CD4-positive, alpha-beta memory T cell (primary cell): Measurements from ENCODE around the gene LIN7A. TPM values are rescaled to one million over a fixed set of nuclear protein-coding genes. Genes with fewer than 3 reads are reported as not detected.

ENCODE experiments used
- CTCF ChIA-PET: fragments of 350-600 bp; sonication (Branson Sonifier 250); formaldehyde crosslinking; loops from one replicate; lab custom pipeline; 2021; ENCODE audit warnings: inconsistent platforms; ENCODE audit not compliant: partially characterized antibody; lab: Charles Lee
- POLR2A ChIA-PET: fragments of 350-600 bp; sonication (Branson Sonifier 250); formaldehyde crosslinking; loops from one replicate; lab custom pipeline; 2021; ENCODE audit not compliant: partially characterized antibody; lab: Charles Lee
- DNase-seq, 5 donors: peaks; one replicate each; pipeline versions ENCODE4 v3.0.0 to v3.0.0-alpha.2; 2020 to 2022; ENCODE audit warnings: mixed read lengths in 1 of 5
- H3K27ac ChIP-seq: one replicate; pipeline ENCODE4 v1.7.0; 2013; ENCODE audit warnings: low read depth, low read length
- H3K27me3 ChIP-seq: 2 replicates; pipeline ENCODE4 v1.7.0; 2013; ENCODE audit warnings: mild to moderate bottlenecking, low read length, moderate library complexity; ENCODE audit not compliant: insufficient read depth
- H3K36me3 ChIP-seq: 2 replicates; pipeline ENCODE4 v1.7.0; 2013; ENCODE audit warnings: mild to moderate bottlenecking, low read length, moderate library complexity; ENCODE audit not compliant: insufficient read depth
- H3K4me1 ChIP-seq: 2 replicates; pipeline ENCODE4 v1.7.0; 2013; ENCODE audit warnings: mild to moderate bottlenecking, low read length, moderate library complexity; ENCODE audit not compliant: insufficient read depth
- H3K4me3 ChIP-seq, 2 donors: one replicate each; pipeline ENCODE4 v1.7.0; 2013; ENCODE audit warnings: low read length in 2 of 2, mild to moderate bottlenecking in 1 of 2
- H3K9me3 ChIP-seq, 2 donors: one replicate each; pipeline ENCODE4 v1.7.0; 2013; ENCODE audit warnings: low read length in 2 of 2, control low read depth in 1 of 2; ENCODE audit not compliant: control insufficient read depth in 1 of 2
- H3K27ac Mint-ChIP-seq, 7 donors: one replicate each; pipeline ENCODE4 v1.8.0; 2020 to 2021; ENCODE audit warnings: mixed read lengths in 7 of 7, mild to moderate bottlenecking in 6 of 7, inconsistent platforms in 3 of 7, moderate library complexity in 3 of 7
- H3K27me3 Mint-ChIP-seq, 2 donors: one replicate each; pipeline ENCODE4 v1.8.0; 2020 to 2021; ENCODE audit warnings: mixed read lengths in 2 of 2
- H3K36me3 Mint-ChIP-seq, 2 donors: one replicate each; pipeline ENCODE4 v1.8.0; 2020 to 2021; ENCODE audit warnings: mixed read lengths in 2 of 2, inconsistent platforms in 1 of 2, mild to moderate bottlenecking in 1 of 2
- H3K4me1 Mint-ChIP-seq, 4 donors: one replicate each; pipeline ENCODE4 v1.8.0; 2020 to 2021; ENCODE audit warnings: mixed read lengths in 4 of 4, mild to moderate bottlenecking in 1 of 4
- H3K4me3 Mint-ChIP-seq, 8 donors: one replicate each; pipeline ENCODE4 v1.8.0; 2020 to 2021; ENCODE audit warnings: mixed read lengths in 8 of 8, mild to moderate bottlenecking in 7 of 8, moderate library complexity in 6 of 8, inconsistent platforms in 3 of 8
- H3K9me3 Mint-ChIP-seq, 8 donors: one replicate each; pipeline ENCODE4 v1.8.0; 2020 to 2021; ENCODE audit warnings: mixed read lengths in 8 of 8, mild to moderate bottlenecking in 5 of 8, inconsistent platforms in 3 of 8, moderate library complexity in 1 of 8
- intact Hi-C: fragments of 100-400 bp; cut with micrococcal nuclease; formaldehyde crosslinking; loops from one replicate; pipeline ENCODE4 v1.15.1; 2023
- polyA plus RNA-seq, 2 donors: library from polyadenylated mRNA; unstranded; fragments of 300-500 nt; fragmentation: Illumina TruSeq; gene quantifications; one replicate each; pipeline ENCODE4 v1.2.3, GENCODE V29; 2021
- total RNA-seq, 2 experiments: library from RNA; stranded (reverse); gene quantifications; one replicate each; pipeline ENCODE4 v1.2.3, GENCODE V29; 2021

Gene LIN7A
- total and polyA plus RNA-seq, 4 experiments from 2014 or later, result not detected

DNA sequence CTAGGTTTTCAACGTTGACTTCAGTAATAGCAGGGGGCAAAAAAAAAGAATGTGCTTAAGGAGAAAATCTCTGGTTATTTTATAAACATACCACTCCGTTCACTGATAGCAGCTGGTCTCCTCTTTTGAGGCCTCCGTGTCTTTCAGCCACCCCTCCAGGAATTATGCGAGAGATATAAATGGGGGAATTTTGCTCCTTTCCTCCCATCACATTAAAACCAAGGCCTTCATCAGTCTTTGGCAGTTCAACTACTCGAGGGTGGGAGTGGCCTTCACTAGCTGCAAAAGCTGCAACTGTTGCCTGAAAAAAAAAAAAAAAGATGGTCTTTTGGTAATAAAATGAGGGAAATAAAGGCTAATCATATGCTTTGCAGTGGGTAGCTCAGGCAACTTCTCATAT lies 92.1 kb downstream of the LIN7A start:
- H3K27me3 ChIP-seq, result no peaks in the 10 kb centered on the region
- H3K27me3 Mint-ChIP-seq, result no peaks in the 10 kb centered on the region
- H3K4me3 Mint-ChIP-seq, result no peak overlapping the region
- H3K4me1 Mint-ChIP-seq, result no peaks in the 10 kb centered on the region
- no peaks in the 10 kb centered on the region for H3K36me3 ChIP-seq
- no peaks in the 10 kb centered on the region for H3K4me1 ChIP-seq
- H3K36me3 Mint-ChIP-seq, result no peaks in the 10 kb centered on the region
- POLR2A ChIA-PET, result no interaction called here
- intact Hi-C loops, result no loop called here
- H3K9me3 ChIP-seq, result no peaks in the 10 kb centered on the region
- peaks cover 0 to 3% (median 0%) of the 10 kb centered on the region in 8 donors for H3K9me3 Mint-ChIP-seq
- H3K27ac ChIP-seq, result no peak overlapping the region
- H3K4me3 ChIP-seq, result no peak overlapping the region
- DNase-seq, result no peak
- no peak overlapping the region for H3K27ac Mint-ChIP-seq
- CTCF ChIA-PET, result no interaction called here

DNA sequence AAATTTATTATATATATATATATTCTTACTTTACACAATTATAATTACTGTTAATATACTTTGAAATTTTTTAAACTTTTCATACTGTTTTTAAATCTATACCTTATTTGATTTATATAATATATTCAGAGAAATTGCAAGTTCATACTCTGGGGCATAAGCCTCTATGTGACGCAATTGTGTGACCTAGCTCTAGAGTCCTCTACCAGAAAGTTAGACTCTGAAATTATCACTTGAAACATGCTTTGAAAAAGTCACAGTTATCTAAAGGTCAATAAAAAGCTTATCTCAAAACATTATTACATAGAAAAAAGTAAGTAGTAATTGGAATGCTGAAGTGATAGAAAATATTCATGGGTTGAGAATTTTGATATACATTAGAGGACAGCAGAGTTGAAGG lies 93.8 kb downstream of the LIN7A start:
- H3K9me3 ChIP-seq, result no peaks in the 10 kb centered on the region
- no peak overlapping the region for H3K27ac ChIP-seq
- H3K36me3 ChIP-seq, result no peaks in the 10 kb centered on the region
- no peaks in the 10 kb centered on the region for H3K27me3 ChIP-seq
- CTCF ChIA-PET, result no interaction called here
- no peak for DNase-seq
- Mint-ChIP-seq H3K4me1 (no peaks in the 10 kb centered on the region), H3K27me3 (no peaks in the 10 kb centered on the region), H3K36me3 (no peaks in the 10 kb centered on the region), H3K27ac (no peak overlapping the region), H3K9me3 (peaks cover 0 to 3% (median 0%) of the 10 kb centered on the region in 8 donors), H3K4me3 (no peak overlapping the region)
- intact Hi-C loops, result no loop called here
- POLR2A ChIA-PET, result no interaction called here
- no peak overlapping the region for H3K4me3 ChIP-seq
- no peaks in the 10 kb centered on the region for H3K4me1 ChIP-seq

DNA sequence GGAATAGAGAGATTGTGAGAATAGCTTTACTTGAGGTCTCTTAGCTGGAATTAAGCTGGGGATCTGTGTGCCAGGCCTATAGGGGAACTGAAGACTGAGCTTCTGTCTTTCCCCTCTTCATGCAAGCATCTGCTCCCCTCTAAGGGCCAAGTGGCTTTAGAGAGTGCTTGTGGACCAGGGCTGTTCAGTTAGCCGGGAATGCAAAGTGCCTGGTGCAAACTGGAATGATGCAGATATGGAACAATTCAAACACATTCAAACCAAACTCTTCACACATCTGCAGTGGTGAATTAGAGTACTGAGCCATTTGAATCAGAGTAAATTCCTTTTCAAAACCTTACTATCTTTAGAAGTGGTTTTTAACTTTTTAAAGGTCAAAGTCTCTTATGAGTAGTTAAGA lies 99.0 kb downstream of the LIN7A start:
- CTCF ChIA-PET, result no interaction called here
- POLR2A ChIA-PET, result no interaction called here
- H3K36me3 ChIP-seq, result no peaks in the 10 kb centered on the region
- intact Hi-C loops, result no loop called here
- no peaks in the 10 kb centered on the region for H3K36me3 Mint-ChIP-seq
- no peaks in the 10 kb centered on the region for H3K4me1 ChIP-seq
- no peaks in the 10 kb centered on the region for H3K9me3 ChIP-seq
- DNase-seq, result no peak
- peaks cover 0 to 5% (median under 1%) of the 10 kb centered on the region in 8 donors for H3K9me3 Mint-ChIP-seq
- H3K27ac Mint-ChIP-seq, result no peak overlapping the region
- H3K4me3 ChIP-seq, result no peak overlapping the region
- no peaks in the 10 kb centered on the region for H3K27me3 Mint-ChIP-seq
- H3K27me3 ChIP-seq, result no peaks in the 10 kb centered on the region
- no peak overlapping the region for H3K4me3 Mint-ChIP-seq
- no peak overlapping the region for H3K27ac ChIP-seq
- no peaks in the 10 kb centered on the region for H3K4me1 Mint-ChIP-seq

DNA sequence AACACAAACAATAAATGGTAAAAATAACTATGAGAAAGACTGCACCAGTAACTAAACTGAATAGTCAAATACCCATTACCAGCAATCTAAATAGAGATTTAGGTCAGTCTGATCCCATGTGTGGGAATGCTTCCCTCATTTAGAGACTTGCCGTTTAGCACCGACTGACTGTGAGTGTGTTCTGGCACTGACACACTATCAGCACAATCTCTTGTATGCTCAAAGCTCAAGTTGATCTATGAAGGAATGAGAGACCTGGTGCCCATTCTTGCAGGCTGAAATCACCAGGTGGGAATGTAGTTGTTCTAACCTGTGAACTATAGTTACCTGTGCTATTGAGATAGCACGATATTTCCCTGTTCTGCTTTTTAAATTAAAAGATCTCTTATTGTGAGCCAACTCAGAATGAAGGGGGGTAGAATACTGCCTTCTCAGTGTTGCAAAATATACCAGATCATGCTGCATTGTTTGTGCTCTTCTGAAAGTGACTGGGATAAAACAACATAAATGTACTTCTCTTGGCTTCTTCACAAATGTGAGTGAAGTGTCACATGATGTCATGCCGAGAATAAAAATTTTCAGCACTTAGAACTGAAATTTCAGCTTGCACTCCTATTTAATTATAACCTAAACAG lies 99.6 kb downstream of the LIN7A start:
- Histone ChIP-seq H3K27me3 (no peaks in the 10 kb centered on the region), H3K4me3 (no peak overlapping the region), H3K9me3 (no peaks in the 10 kb centered on the region), H3K4me1 (no peaks in the 10 kb centered on the region), H3K27ac (no peak overlapping the region), H3K36me3 (no peaks in the 10 kb centered on the region)
- Mint-ChIP-seq H3K4me3 (no peak overlapping the region), H3K27ac (no peak overlapping the region), H3K9me3 (peaks cover 0 to 6% (median 3%) of the 10 kb centered on the region in 8 donors), H3K36me3 (no peaks in the 10 kb centered on the region), H3K4me1 (no peaks in the 10 kb centered on the region), H3K27me3 (no peaks in the 10 kb centered on the region)
- POLR2A ChIA-PET, result no interaction called here
- DNase-seq, result no peak
- intact Hi-C loops, result no loop called here
- CTCF ChIA-PET, result no interaction called here

DNA sequence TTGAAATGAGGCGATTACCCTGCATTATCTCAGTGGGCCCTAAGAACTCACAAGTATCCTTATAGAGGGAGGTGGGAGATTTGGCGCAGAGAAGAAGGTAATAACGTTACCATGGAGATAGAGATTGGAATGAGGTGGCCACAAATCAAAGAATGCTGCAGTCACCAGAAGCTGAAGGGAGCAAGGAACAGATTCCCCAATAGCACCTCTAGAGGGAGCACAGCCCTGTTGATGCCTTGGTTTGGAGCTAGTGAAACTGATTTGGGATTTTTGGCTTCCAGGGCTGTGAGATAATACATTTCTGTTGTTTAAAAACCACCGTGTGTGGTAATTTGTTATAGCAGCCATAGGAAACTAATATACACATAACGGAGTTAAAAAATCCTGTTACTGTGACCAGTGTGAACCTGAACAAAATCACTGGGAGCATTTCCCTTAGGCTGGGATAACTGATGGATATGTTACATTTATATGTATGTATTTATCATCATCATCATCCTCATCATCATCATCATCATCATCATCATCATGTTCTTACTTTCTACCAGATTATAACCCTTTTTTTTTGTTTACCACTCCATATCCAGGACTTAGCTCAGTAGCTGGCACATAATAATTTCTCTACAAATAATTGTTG lies 100.3 kb downstream of the LIN7A start:
- no peaks in the 10 kb centered on the region for H3K27me3 Mint-ChIP-seq
- H3K36me3 Mint-ChIP-seq, result no peaks in the 10 kb centered on the region
- Histone ChIP-seq H3K4me1 (no peaks in the 10 kb centered on the region), H3K36me3 (no peaks in the 10 kb centered on the region), H3K9me3 (no peaks in the 10 kb centered on the region), H3K4me3 (no peak overlapping the region), H3K27ac (no peak overlapping the region), H3K27me3 (no peaks in the 10 kb centered on the region)
- H3K4me1 Mint-ChIP-seq, result no peaks in the 10 kb centered on the region
- ChIA-PET POLR2A (no interaction called here), CTCF (no interaction called here)
- intact Hi-C loops, result no loop called here
- H3K4me3 Mint-ChIP-seq, result no peak overlapping the region
- H3K27ac Mint-ChIP-seq, result no peak overlapping the region
- no peak for DNase-seq
- H3K9me3 Mint-ChIP-seq, result peaks cover 0 to 7% (median 3%) of the 10 kb centered on the region in 8 donors

DNA sequence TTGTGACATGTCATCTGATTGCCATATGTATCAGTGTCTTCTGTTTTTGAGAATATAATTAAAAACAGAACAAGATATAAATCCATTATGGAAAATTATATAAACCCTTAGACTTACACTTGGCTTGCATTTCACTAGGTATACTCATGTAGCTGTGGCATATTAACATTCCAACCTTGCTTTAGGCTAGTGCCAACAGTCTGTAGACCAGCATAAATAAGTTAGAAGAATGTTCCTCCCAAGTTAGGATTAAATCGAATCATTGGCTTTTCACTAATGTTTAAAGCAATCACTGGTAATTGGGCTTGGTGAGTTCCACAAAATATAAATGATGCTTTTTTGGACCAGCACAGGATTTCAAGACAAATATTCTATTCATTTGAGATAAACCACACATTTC lies 103.0 kb downstream of the LIN7A start:
- no peak overlapping the region for H3K27ac ChIP-seq
- H3K27me3 Mint-ChIP-seq, result no peaks in the 10 kb centered on the region
- intact Hi-C loops, result no loop called here
- H3K27ac Mint-ChIP-seq, result no peak overlapping the region
- ChIA-PET CTCF (no interaction called here), POLR2A (no interaction called here)
- H3K36me3 Mint-ChIP-seq, result no peaks in the 10 kb centered on the region
- no peaks in the 10 kb centered on the region for H3K4me1 ChIP-seq
- H3K27me3 ChIP-seq, result no peaks in the 10 kb centered on the region
- DNase-seq, result no peak
- no peak overlapping the region for H3K4me3 Mint-ChIP-seq
- peaks cover 0 to 11% (median 4%) of the 10 kb centered on the region in 8 donors for H3K9me3 Mint-ChIP-seq
- H3K36me3 ChIP-seq, result no peaks in the 10 kb centered on the region
- H3K4me1 Mint-ChIP-seq, result peaks cover 0 to 2% (median 0%) of the 10 kb centered on the region in 4 donors
- no peaks in the 10 kb centered on the region for H3K9me3 ChIP-seq
- no peak overlapping the region for H3K4me3 ChIP-seq

DNA sequence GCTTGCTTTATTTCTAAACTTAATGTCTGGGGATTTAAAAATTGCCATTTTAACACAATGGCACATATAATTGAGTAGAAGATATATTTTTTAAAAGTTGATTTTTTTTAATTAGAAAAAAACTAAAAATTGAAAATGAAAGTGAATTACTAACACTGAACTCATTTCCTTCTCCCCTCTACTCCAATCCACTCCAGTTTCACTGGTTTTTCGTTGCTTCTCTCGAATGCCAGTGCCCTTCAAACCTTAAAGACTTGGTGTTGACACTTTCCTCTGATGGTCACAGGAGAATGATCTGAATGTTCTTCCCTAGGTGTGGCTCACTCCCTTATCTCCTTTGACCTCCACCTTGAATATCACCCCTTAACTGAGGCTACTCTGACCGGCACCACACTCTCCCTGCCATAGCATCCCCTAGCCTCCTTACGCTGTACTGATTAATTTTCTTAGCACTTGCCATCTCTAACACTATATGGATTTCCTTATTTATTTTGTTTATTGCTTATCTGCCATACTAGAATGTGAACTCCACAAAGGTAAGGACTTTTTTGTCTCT lies 107.1 kb downstream of the LIN7A start:
- POLR2A ChIA-PET, result no interaction called here
- no peaks in the 10 kb centered on the region for H3K27me3 Mint-ChIP-seq
- peaks cover 0 to 2% (median 0%) of the 10 kb centered on the region in 4 donors for H3K4me1 Mint-ChIP-seq

More for the DNA sequence above, 107.1 kb downstream of the LIN7A start:
- Histone ChIP-seq H3K9me3 (no peaks in the 10 kb centered on the region), H3K27me3 (no peaks in the 10 kb centered on the region), H3K36me3 (no peaks in the 10 kb centered on the region), H3K27ac (no peak overlapping the region), H3K4me1 (no peaks in the 10 kb centered on the region), H3K4me3 (no peak overlapping the region)
- intact Hi-C loops, result no loop called here
- H3K4me3 Mint-ChIP-seq, result no peak overlapping the region
- CTCF ChIA-PET, result no interaction called here
- no peak for DNase-seq
- no peak overlapping the region for H3K27ac Mint-ChIP-seq
- H3K36me3 Mint-ChIP-seq, result no peaks in the 10 kb centered on the region
- H3K9me3 Mint-ChIP-seq, result peaks cover 0 to 11% (median 3%) of the 10 kb centered on the region in 8 donors
